CD4-positive, alpha-beta T cell (primary cell): ENCODE results near the gene NUP214. TPM values are rescaled to one million over a fixed set of nuclear protein-coding genes. Genes with fewer than 3 reads are reported as not detected.

Experiments used
- ATAC-seq: fragments of 200-7000 bp; cut with Tn5 transposase; one replicate; pipeline ENCODE4 v1.10.0; 2022; ENCODE audit warnings: mild to moderate bottlenecking; ENCODE audit not compliant: poor library complexity
- CTCF ChIA-PET: fragments of 350-600 bp; sonication (Branson Sonifier 250); formaldehyde crosslinking; loops from one replicate; lab custom pipeline; 2021; ENCODE audit warnings: antibody characterized with exemption, inconsistent platforms; lab: Charles Lee
- POLR2A ChIA-PET: fragments of 350-600 bp; sonication (Branson Sonifier 250); formaldehyde crosslinking; loops from one replicate; lab custom pipeline; 2021; ENCODE audit warnings: antibody characterized with exemption, inconsistent platforms; lab: Charles Lee
- DNase-seq, 14 experiments: peaks; one replicate each; pipeline ENCODE4 v3.0.0-alpha.2; 2013 to 2020; ENCODE audit warnings: mixed read lengths in 2 of 14
- H3K27ac ChIP-seq, 2 donors: one replicate each; pipeline versions ENCODE4 v1.5.1 to v1.7.0; 2013; ENCODE audit warnings: low read length in 2 of 2, low read depth in 1 of 2, mild to moderate bottlenecking in 1 of 2
- H3K27me3 ChIP-seq, 2 experiments: 1 replicate in 1 of 2; 2 replicates in 1 of 2; pipeline versions ENCODE4 v1.6.1 to v1.7.0; 2013; ENCODE audit warnings: low read length in 2 of 2, control low read depth in 1 of 2, mild to moderate bottlenecking in 1 of 2, moderate library complexity in 1 of 2; ENCODE audit not compliant: insufficient read depth in 2 of 2, control insufficient read depth in 1 of 2
- H3K36me3 ChIP-seq: one replicate; pipeline ENCODE4 v1.6.1; 2013; ENCODE audit warnings: low read length, control low read depth; ENCODE audit not compliant: insufficient read depth
- H3K4me1 ChIP-seq: one replicate; pipeline ENCODE4 v1.6.1; 2013; ENCODE audit warnings: low read length, control low read depth; ENCODE audit not compliant: insufficient read depth
- H3K4me3 ChIP-seq: one replicate; pipeline ENCODE4 v1.5.1; 2013; ENCODE audit warnings: mild to moderate bottlenecking, low read length, moderate library complexity
- H3K9me3 ChIP-seq, 2 experiments: 1 replicate in 1 of 2; 2 replicates in 1 of 2; pipeline versions ENCODE4 v1.6.1 to v1.7.0; 2013; ENCODE audit warnings: low read length in 2 of 2, mild to moderate bottlenecking in 2 of 2, control low read depth in 1 of 2, moderate library complexity in 1 of 2; ENCODE audit not compliant: control insufficient read depth in 1 of 2, insufficient read depth in 1 of 2
- H3K27ac Mint-ChIP-seq: one replicate; pipeline ENCODE4 v1.8.0; 2020; ENCODE audit warnings: mixed read lengths
- H3K27me3 Mint-ChIP-seq: one replicate; pipeline ENCODE4 v1.8.0; 2021; ENCODE audit warnings: mixed read lengths
- H3K36me3 Mint-ChIP-seq: one replicate; pipeline ENCODE4 v1.8.0; 2021; ENCODE audit warnings: low read depth, mixed read lengths
- H3K4me1 Mint-ChIP-seq: one replicate; pipeline ENCODE4 v1.8.0; 2021; ENCODE audit warnings: low read depth, mixed read lengths
- H3K4me3 Mint-ChIP-seq: one replicate; pipeline ENCODE4 v1.8.0; 2020; ENCODE audit warnings: mild to moderate bottlenecking, mixed read lengths
- H3K9me3 Mint-ChIP-seq: one replicate; pipeline ENCODE4 v1.8.0; 2020; ENCODE audit warnings: mixed read lengths
- CTCF ChIP-seq: fragments of 200-600 bp; IDR thresholded peaks from one replicate; pipeline ENCODE4 v1.8.0; 2022; ENCODE audit warnings: antibody characterized with exemption, mild to moderate bottlenecking
- intact Hi-C, 2 experiments: fragments of 100-400 bp; cut with DNase I in 1 of 2; cut with micrococcal nuclease in 1 of 2; formaldehyde crosslinking; loops; one replicate each; pipeline versions ENCODE4 v1.15.1 to v1.9.0; 2023 to 2025; cut with DNase I, micrococcal nuclease
- total RNA-seq, 174 experiments: library from RNA in 2 of 174; stranded (reverse) in 2 of 174; gene quantifications; one replicate each; pipeline ENCODE4 v1.2.3 and lab custom pipeline; 2021 to 2026

The NUP214 gene
- total RNA-seq, 2 experiments from 2014 or later, result 105 to 107 TPM

DNA sequence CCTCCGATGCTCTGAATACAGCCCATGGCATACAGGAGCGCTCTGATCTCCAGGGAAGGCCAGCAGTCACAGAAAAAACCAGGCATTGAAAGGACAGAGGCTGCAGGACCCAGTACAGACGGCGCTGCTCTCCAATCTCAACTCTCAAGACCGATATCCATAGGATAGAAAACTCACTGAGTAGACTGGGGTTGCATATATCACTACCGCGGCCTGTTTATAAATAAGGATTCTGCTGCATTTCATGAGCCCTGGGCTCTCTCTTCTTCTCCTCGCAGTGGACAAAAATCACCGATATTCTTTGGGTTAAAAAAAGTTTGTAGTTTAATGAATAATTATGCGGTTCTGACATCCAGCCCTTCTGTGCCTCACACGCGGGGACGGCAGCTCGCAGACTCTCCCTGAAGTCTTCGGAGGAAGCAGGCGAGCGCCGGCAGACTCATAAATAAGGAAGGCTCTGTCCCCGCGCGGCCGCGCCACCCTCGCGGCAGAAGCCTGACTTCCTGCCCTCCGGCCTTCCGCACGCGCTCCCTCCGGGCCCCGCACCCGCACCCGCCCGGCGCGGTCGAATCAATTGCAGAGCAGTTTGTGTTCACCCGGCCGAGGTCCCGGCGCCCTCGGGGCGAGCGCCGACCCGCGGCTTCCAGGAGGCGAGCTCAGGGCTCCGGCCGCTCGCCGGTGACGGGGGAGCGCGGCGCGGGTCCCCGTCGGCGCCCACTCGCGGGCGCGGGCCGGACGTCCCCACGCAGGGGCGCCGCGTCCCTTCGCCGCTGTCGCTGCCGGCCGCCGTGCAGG lies 150.9 kb downstream of the NUP214 start, which contains the start of gene FAM78A:
Gene FAM78A, minus strand, starts transcription at position 417 of the 795 bp plus-strand sequence. Its CDS starts 331 bp downstream, at position 86.
- TF ChIP-seq CTCF, result no peak
- no peaks in the 10 kb centered on the region for H3K9me3 Mint-ChIP-seq
- intact Hi-C loops, result loop anchor here (2.0 to 10.0 kb wide), 6 partner anchors 23 to 149 kb away; partner anchors contain the start of gene NUP214 (in 1 of the 2)
- H3K27ac Mint-ChIP-seq, result peak within 1 kb of the TSS; percentile 100
- Histone ChIP-seq H3K27me3 (no peaks in the 10 kb centered on the region), H3K36me3 (peaks cover 35% of the 10 kb centered on the region), H3K27ac (peak within 1 kb of the TSS; percentile 83 to 94), H3K4me1 (peaks cover 38% of the 10 kb centered on the region), H3K4me3 (peak within 1 kb of the TSS; percentile 99), H3K9me3 (no peaks in the 10 kb centered on the region)
- peaks cover 54% of the 10 kb centered on the region for H3K36me3 Mint-ChIP-seq
- ATAC-seq (peak; percentile 5), DNase-seq (peak in 8 of 14 experiments; percentile 46 to 74 (median 61))
- H3K4me1 Mint-ChIP-seq, result peaks cover 34% of the 10 kb centered on the region
- ChIA-PET CTCF (interaction anchor here (0.5 to 2.4 kb wide), 4 partner anchors 20 to 827 kb away, joined by 3 to 6 read pairs (median 3); no protein-coding TSS in a partner anchor), POLR2A (interaction anchor here (1.0 to 14.3 kb wide), 5 partner anchors 9 to 225 kb away, joined by 3 to 738 read pairs (median 23); partner anchors contain the start of gene NUP214)
- peak within 1 kb of the TSS; percentile 97 for H3K4me3 Mint-ChIP-seq
- no peaks in the 10 kb centered on the region for H3K27me3 Mint-ChIP-seq

GRCh38 chr9:131276891-131277286 lies 151.5 kb downstream of the NUP214 start:
- ChIA-PET CTCF (interaction anchor here (1.3 to 2.4 kb wide), 2 partner anchors 21 to 96 kb away, joined by 3 to 6 read pairs; no protein-coding TSS in a partner anchor), POLR2A (interaction anchor here (0.5 to 14.3 kb wide), 6 partner anchors 10 to 224 kb away, joined by 3 to 738 read pairs (median 14); partner anchors contain the start of gene NUP214)
- H3K36me3 ChIP-seq, result peaks cover 32% of the 10 kb centered on the region
- H3K4me1 ChIP-seq, result peaks cover 33% of the 10 kb centered on the region
- intact Hi-C loops, result loop anchor here (2.0 to 10.0 kb wide), 6 partner anchors 24 to 150 kb away; partner anchors contain the start of gene NUP214 (in 1 of the 2)
- peak overlapping the region; percentile 99 for H3K4me3 ChIP-seq
- H3K27me3 Mint-ChIP-seq, result no peaks in the 10 kb centered on the region
- no peaks in the 10 kb centered on the region for H3K9me3 ChIP-seq
- H3K27ac ChIP-seq, result peak overlapping the region in 1 of 2 donors; percentile 73
- H3K4me3 Mint-ChIP-seq, result peak overlapping the region; percentile 54
- H3K27ac Mint-ChIP-seq, result no peak overlapping the region
- H3K4me1 Mint-ChIP-seq, result peaks cover 32% of the 10 kb centered on the region
- no peaks in the 10 kb centered on the region for H3K9me3 Mint-ChIP-seq
- peaks cover 0 to 1% of the 10 kb centered on the region in 2 experiments for H3K27me3 ChIP-seq
- H3K36me3 Mint-ChIP-seq, result peaks cover 48% of the 10 kb centered on the region
- ATAC-seq (peak; percentile 37), DNase-seq (peak in 9 of 14 experiments; percentile 31 to 75 (median 53))
- no peak for TF ChIP-seq CTCF

DNA sequence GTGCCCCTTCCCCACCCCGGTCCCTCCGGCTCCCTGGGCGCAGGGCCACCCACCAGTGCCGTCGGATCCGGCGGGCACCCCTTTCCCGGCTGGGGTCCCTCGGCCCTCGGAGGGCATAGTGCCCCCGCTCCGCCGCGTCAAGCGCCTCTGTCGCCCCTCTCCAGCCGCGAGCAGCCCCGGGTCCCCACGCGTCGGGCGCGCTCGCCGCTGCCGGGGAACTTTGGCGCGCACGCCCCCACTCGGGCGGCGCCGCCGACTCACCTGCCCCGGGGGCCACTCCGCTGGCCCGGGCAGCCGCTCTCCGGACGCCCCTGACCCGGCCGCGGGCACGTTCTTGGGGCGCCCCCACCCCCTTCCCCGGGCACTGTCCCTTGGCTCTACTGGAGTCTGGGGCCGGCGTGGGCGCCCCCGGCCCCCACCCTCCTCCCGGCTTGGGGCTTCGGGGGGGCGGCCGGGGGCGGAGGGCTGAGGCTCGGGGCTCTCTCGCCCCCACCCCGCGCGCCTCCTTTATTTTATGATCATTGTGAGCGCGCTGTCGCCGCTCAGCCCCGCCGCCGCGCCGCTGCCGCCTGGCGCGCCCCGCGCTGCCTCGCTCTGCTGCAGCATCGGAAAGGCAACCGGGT lies 152.0 kb downstream of the NUP214 start:
- peak overlapping the region; percentile 94 for H3K27ac Mint-ChIP-seq
- peak in 4 of 14 experiments; percentile 33 to 66 (median 55) for DNase-seq
- ATAC-seq, result peak; percentile 15
- peak; percentile 15 for TF ChIP-seq CTCF
- H3K4me3 ChIP-seq, result peak overlapping the region; percentile 99
- ChIA-PET CTCF (interaction anchor here (1.3 to 1.6 kb wide), 2 partner anchors 21 kb away, joined by 3 to 4 read pairs; no protein-coding TSS in a partner anchor), POLR2A (interaction anchor here (0.5 to 14.3 kb wide), 12 partner anchors 8 to 152 kb away, joined by 3 to 738 read pairs (median 16); partner anchors contain the start of gene NUP214)
- peaks cover 43% of the 10 kb centered on the region for H3K36me3 Mint-ChIP-seq
- H3K36me3 ChIP-seq, result peaks cover 27% of the 10 kb centered on the region
- H3K27ac ChIP-seq, result peak overlapping the region in 1 of 2 donors; percentile 73
- no peaks in the 10 kb centered on the region for H3K9me3 Mint-ChIP-seq
- no peaks in the 10 kb centered on the region for H3K9me3 ChIP-seq
- H3K27me3 Mint-ChIP-seq, result no peaks in the 10 kb centered on the region
- peak overlapping the region; percentile 45 for H3K4me3 Mint-ChIP-seq
- intact Hi-C loops, result loop anchor here (2.0 to 10.0 kb wide), 6 partner anchors 25 to 150 kb away; partner anchors contain the start of gene NUP214 (in 1 of the 2)
- H3K4me1 ChIP-seq, result peaks cover 33% of the 10 kb centered on the region
- peaks cover 0 to 6% of the 10 kb centered on the region in 2 experiments for H3K27me3 ChIP-seq
- peaks cover 32% of the 10 kb centered on the region for H3K4me1 Mint-ChIP-seq
